ENCODE data around the gene GP1BA. TPM values are rescaled to one million over a fixed set of nuclear protein-coding genes. Genes with fewer than 3 reads are reported as not detected.

GP1BA gene
- total and polyA plus RNA-seq, 4 donors = 0.03 to 2.3 (median 0.18) TPM; not detected in 1

DNA sequence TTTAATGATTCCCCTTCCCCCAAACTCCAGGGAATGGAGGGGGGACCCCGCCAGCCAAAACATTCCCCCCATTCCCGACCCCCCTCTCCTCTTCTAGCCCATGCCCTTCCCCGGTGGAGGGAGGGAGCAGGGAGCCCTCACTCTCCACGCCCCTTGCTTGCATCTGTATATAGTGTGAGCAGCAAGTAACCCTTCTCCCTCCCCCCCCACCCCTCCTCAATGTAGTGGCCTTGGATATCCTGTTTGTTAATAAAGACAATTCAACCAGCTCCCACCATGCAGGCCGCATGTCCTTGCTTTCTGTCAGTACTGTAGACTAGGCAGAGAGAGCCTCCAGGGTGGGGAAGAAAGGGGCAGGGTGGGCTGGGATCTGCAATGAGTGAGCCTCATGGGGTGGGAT lies 34.3 kb upstream of the GP1BA start (continued):
- TF ChIP-seq CTCF (IDR thresholded peaks at IDR 0.05; ENCODE audit: low read depth, low read length, missing input control) = no peak
- TF ChIP-seq RAD21 (IDR thresholded peaks at IDR 0.05) = no peak
- no peak for TF ChIP-seq FOXA2 (IDR thresholded peaks at IDR 0.05)

GRCh38 chr17:4898351-4898750 lies 33.7 kb upstream of the GP1BA start:
- H3K4me1 ChIP-seq (ENCODE audit: control insufficient read depth in 4 of 4, insufficient read depth in 4 of 4, low read length in 3 of 4) = peaks cover 6 to 51% (median 28%) of the 10 kb centered on the region in 4 donors
- no peaks in the 10 kb centered on the region for H3K27me3 ChIP-seq (ENCODE audit: control insufficient read depth in 4 of 4, insufficient read depth in 4 of 4, low read length in 3 of 4)
- TF ChIP-seq HNF4A (conservative IDR thresholded peaks at IDR 0.05) (peak; percentile 32 to 51), RXRA (IDR thresholded peaks at IDR 0.05) (peak; percentile 72 to 74), FOXA2 (IDR thresholded peaks at IDR 0.05) (no peak), NR2F2 (IDR thresholded peaks at IDR 0.05) (no peak), ATF3 (IDR thresholded peaks at IDR 0.05) (no peak), HNF4G (IDR thresholded peaks at IDR 0.05) (no peak), TAF1 (conservative IDR thresholded peaks at IDR 0.05) (no peak), SP1 (IDR thresholded peaks at IDR 0.05) (peak; percentile 54)
- 37% methylated on average over 8 of the region's 8 CpGs for WGBS
- no peak for DNase-seq (ENCODE audit: low spot score)
- H3K36me3 ChIP-seq (ENCODE audit: control insufficient read depth in 4 of 4, insufficient read depth in 3 of 4, low read depth in 1 of 4, low read length in 3 of 4) = peaks cover under 1 to 30% (median 9%) of the 10 kb centered on the region in 4 donors
- H3K27ac ChIP-seq (ENCODE audit: low read depth in 1 of 2, low read length in 2 of 2) = peak overlapping the region; percentile 67 to 76
- H3K4me3 ChIP-seq (ENCODE audit: low read depth in 1 of 3, low read length in 3 of 3) = peak overlapping the region in 2 of 3 donors; percentile 58 to 61
- H3K9me3 ChIP-seq (ENCODE audit: control insufficient read depth in 4 of 4, low read length in 3 of 4) = no peaks in the 10 kb centered on the region
- no peak overlapping the region for H3K9ac ChIP-seq (ENCODE audit: low read depth in 1 of 2, low read length in 2 of 2)

DNA sequence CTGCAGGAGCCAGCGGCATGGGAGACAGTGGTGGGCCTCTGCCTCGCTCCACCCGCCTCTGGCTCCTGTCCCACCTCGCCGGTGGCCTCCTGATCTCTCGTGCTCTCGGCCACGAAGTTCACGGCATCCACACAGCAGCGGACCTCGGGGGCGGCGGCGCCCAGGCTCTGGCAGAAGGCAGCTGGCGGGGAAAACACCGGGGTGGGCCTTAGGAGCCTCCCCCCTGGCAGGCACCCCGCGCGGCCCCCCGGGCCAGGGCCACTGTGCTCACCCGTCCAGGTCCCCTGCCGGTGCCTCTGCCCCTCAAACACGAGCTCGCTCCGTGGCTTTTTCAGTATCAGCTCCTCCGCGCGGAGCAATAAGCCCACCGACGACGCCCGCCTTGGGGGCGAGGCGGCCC lies 33.1 kb upstream of the GP1BA start:
- TF ChIP-seq FOXA2 (IDR thresholded peaks at IDR 0.05) (no peak), RAD21 (IDR thresholded peaks at IDR 0.05) (no peak), FOXA1 (IDR thresholded peaks at IDR 0.05) (no peak), NR2F2 (IDR thresholded peaks at IDR 0.05) (no peak), TAF1 (conservative IDR thresholded peaks at IDR 0.05) (no peak), RXRA (IDR thresholded peaks at IDR 0.05) (no peak), REST (IDR thresholded peaks at IDR 0.05) (no peak), CTCF (IDR thresholded peaks at IDR 0.05; ENCODE audit: low read depth, low read length, missing input control) (no peak), SP1 (IDR thresholded peaks at IDR 0.05) (no peak), GABPA (IDR thresholded peaks at IDR 0.05 in 1 of 2, conservative IDR thresholded peaks at IDR 0.05 in 1 of 2) (no peak), YY1 (IDR thresholded peaks at IDR 0.05) (no peak), EGR1 (IDR thresholded peaks at IDR 0.05; ENCODE audit: low read depth in 2 of 2) (no peak), JUND (IDR thresholded peaks at IDR 0.05) (no peak), HNF4G (IDR thresholded peaks at IDR 0.05) (no peak)
- TF ChIP-seq, protein P1, sequence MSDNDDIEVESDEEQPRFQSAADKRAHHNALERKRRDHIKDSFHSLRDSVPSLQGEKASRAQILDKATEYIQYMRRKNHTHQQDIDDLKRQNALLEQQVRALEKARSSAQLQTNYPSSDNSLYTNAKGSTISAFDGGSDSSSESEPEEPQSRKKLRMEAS (IDR thresholded peaks at IDR 0.05) = no peak
- TF ChIP-seq, protein P2, sequence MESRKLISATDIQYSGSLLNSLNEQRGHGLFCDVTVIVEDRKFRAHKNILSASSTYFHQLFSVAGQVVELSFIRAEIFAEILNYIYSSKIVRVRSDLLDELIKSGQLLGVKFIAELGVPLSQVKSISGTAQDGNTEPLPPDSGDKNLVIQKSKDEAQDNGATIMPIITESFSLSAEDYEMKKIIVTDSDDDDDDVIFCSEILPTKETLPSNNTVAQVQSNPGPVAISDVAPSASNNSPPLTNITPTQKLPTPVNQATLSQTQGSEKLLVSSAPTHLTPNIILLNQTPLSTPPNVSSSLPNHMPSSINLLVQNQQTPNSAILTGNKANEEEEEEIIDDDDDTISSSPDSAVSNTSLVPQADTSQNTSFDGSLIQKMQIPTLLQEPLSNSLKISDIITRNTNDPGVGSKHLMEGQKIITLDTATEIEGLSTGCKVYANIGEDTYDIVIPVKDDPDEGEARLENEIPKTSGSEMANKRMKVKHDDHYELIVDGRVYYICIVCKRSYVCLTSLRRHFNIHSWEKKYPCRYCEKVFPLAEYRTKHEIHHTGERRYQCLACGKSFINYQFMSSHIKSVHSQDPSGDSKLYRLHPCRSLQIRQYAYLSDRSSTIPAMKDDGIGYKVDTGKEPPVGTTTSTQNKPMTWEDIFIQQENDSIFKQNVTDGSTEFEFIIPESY (IDR thresholded peaks at IDR 0.05) = no peak
- Histone ChIP-seq H3K9ac (ENCODE audit: low read depth in 1 of 2, low read length in 2 of 2) (peak overlapping the region; percentile 24 to 38), H3K36me3 (ENCODE audit: control insufficient read depth in 4 of 4, insufficient read depth in 3 of 4, low read depth in 1 of 4, low read length in 3 of 4) (peaks cover 0 to 24% (median 8%) of the 10 kb centered on the region in 4 donors), H3K4me1 (ENCODE audit: control insufficient read depth in 4 of 4, insufficient read depth in 4 of 4, low read length in 3 of 4) (peaks cover 6 to 53% (median 30%) of the 10 kb centered on the region in 4 donors), H3K4me3 (ENCODE audit: low read depth in 1 of 3, low read length in 3 of 3) (peak overlapping the region in 2 of 3 donors; percentile 58 to 61), H3K27ac (ENCODE audit: low read depth in 1 of 2, low read length in 2 of 2) (peak overlapping the region; percentile 67 to 76), H3K9me3 (ENCODE audit: control insufficient read depth in 4 of 4, low read length in 3 of 4) (no peaks in the 10 kb centered on the region), H3K27me3 (ENCODE audit: control insufficient read depth in 4 of 4, insufficient read depth in 4 of 4, low read length in 3 of 4) (no peaks in the 10 kb centered on the region)
- DNase-seq (ENCODE audit: low spot score) = no peak
- 15% methylated on average over 34 of the region's 34 CpGs for WGBS
